K562 (cell line): ENCODE data around the gene RSPRY1. TPM values are rescaled to one million over a fixed set of nuclear protein-coding genes. Genes with fewer than 3 reads are reported as not detected.

Source experiments
- ATAC-seq: fragments of 200-7000 bp; cut with Tn5 transposase; 3 replicates; pipeline ENCODE4 v1.9.1; 2020; ENCODE audit warnings: moderate library complexity
- BruUV-seq: library from RNA; stranded (reverse); fragments of 400-500 nt; replicated peaks from 2 replicates; lab custom pipeline; 2021; lab: Mats Ljungman, UMichigan
- CTCF ChIA-PET: fragments of 300-600 bp; formaldehyde crosslinking; extraction: SDS; loops from one replicate; lab custom pipeline; 2021; ENCODE audit warnings: low intra/inter-chr PET ratio; lab: Yijun Ruan, JAX
- POLR2A ChIA-PET: fragments of 300-600, 350-650 bp; sonication (Branson Sonifier 250); formaldehyde crosslinking; extraction: SDS; loops from one replicate; lab custom pipeline; 2021; ENCODE audit warnings: antibody characterized with exemption, inconsistent platforms; lab: Yijun Ruan, JAX
- DNase-seq, 4 experiments: peaks; one replicate each; pipeline versions ENCODE4 v3.0.0 to v3.0.0-alpha.2; 2011 to 2018; ENCODE audit warnings: low spot score in 3 of 4, mixed read lengths in 3 of 4; ENCODE audit errors: extremely low read depth in 1 of 4
- FAIRE-seq: peaks from 2 replicates; lab custom pipeline; 2011; peaks lifted over from hg19 to GRCh38; lab: Jason Lieb, UNC
- H2AFZ ChIP-seq: 2 replicates; pipeline ENCODE4 v1.6.0; 2011; ENCODE audit warnings: low read depth, low read length, control low read depth, inconsistent platforms
- H3K27ac ChIP-seq: fragments of 200-600 bp; 3 replicates; pipeline ENCODE4 v1.8.0; 2011; ENCODE audit warnings: low read depth, mild to moderate bottlenecking, control low read depth, inconsistent platforms, low read length, moderate library complexity, mixed read lengths; ENCODE audit errors: extremely low read depth
- H3K27me3 ChIP-seq, 2 experiments: fragments of 300-600 bp in 1 of 2; 2 replicates in 1 of 2; 3 replicates in 1 of 2; pipeline versions ENCODE4 v1.6.0 to v1.8.0; 2011; ENCODE audit warnings: inconsistent platforms in 2 of 2, low read length in 2 of 2, mild to moderate bottlenecking in 1 of 2, mixed read lengths in 1 of 2, moderate library complexity in 1 of 2; ENCODE audit not compliant: control insufficient read depth in 2 of 2, insufficient read depth in 2 of 2
- H3K36me3 ChIP-seq: fragments of 300-600 bp; 3 replicates; pipeline ENCODE4 v1.8.0; 2011; ENCODE audit warnings: mild to moderate bottlenecking, low read length, inconsistent platforms; ENCODE audit not compliant: control insufficient read depth, insufficient read depth
- H3K4me1 ChIP-seq, 2 experiments: fragments of 200-600 bp in 1 of 2; replicated peaks in 1 of 2; 2 replicates in 1 of 2; 3 replicates in 1 of 2; pipeline versions ENCODE4 v1.5.1 to v1.8.0; 2011; ENCODE audit warnings: inconsistent platforms in 2 of 2, low read length in 2 of 2, mild to moderate bottlenecking in 1 of 2, mixed read lengths in 1 of 2, moderate library complexity in 1 of 2; ENCODE audit not compliant: control insufficient read depth in 2 of 2, insufficient read depth in 2 of 2
- H3K4me2 ChIP-seq: 2 replicates; pipeline ENCODE4 v1.6.1; 2011; ENCODE audit warnings: low read length, control low read depth, inconsistent platforms, mixed read lengths; ENCODE audit not compliant: insufficient read depth
- H3K4me3 ChIP-seq: fragments of 200-600 bp; sonication (generic), shearing (Covaris generic); 2 replicates; pipeline ENCODE4 v1.5.1; 2016; ENCODE audit warnings: control low read depth, inconsistent platforms
- H3K79me2 ChIP-seq: fragments of 200-600 bp; 3 replicates; pipeline ENCODE4 v1.8.0; 2011; ENCODE audit warnings: low read length, inconsistent platforms; ENCODE audit not compliant: control insufficient read depth, insufficient read depth
- H3K9ac ChIP-seq, 2 experiments: 2 replicates each; pipeline versions ENCODE4 v1.6.0 to v1.6.1; 2011; ENCODE audit warnings: low read depth in 2 of 2, low read length in 2 of 2, control low read depth in 1 of 2, inconsistent platforms in 1 of 2, mild to moderate bottlenecking in 1 of 2, mixed read lengths in 1 of 2; ENCODE audit not compliant: insufficient read depth in 1 of 2
- H3K9me1 ChIP-seq: one replicate; pipeline ENCODE4 v1.6.0; 2011; ENCODE audit warnings: inconsistent platforms, mild to moderate bottlenecking, low read length, moderate library complexity; ENCODE audit not compliant: control insufficient read depth, insufficient read depth
- H3K9me3 ChIP-seq: replicated peaks from 2 replicates; pipeline ENCODE4 v1.5.1; 2011; ENCODE audit warnings: low read depth, low read length, inconsistent platforms; ENCODE audit not compliant: control insufficient read depth, insufficient read depth
- H4K20me1 ChIP-seq: replicated peaks from 2 replicates; pipeline ENCODE4 v1.6.1; 2011; ENCODE audit warnings: low read length, inconsistent platforms, mixed read lengths; ENCODE audit not compliant: control insufficient read depth, insufficient read depth
- C11orf30 ChIP-seq: fragments of 450-650 bp; IDR thresholded peaks from 2 replicates; pipeline ENCODE4 v1.6.1; 2016; ENCODE audit warnings: low read depth, mild to moderate bottlenecking
- CBFA2T3 ChIP-seq: fragments of 450-650 bp; IDR thresholded peaks from 2 replicates; pipeline ENCODE4 v1.6.1; 2017
- CEBPG ChIP-seq, 3 experiments: fragments of 200-800 bp in 1 of 3; sonication (Bioruptor generic) in 1 of 3; sonication (generic) in 1 of 3; formaldehyde crosslinking in 1 of 3; IDR thresholded peaks in 2 of 3; conservative IDR thresholded peaks in 1 of 3; 2 replicates each; pipeline versions ENCODE4 v1.6.1 to v1.8.0; 2016 to 2022; ENCODE audit warnings: missing compliant biosample characterization in 2 of 3, missing genetic modification characterization in 2 of 3, mild to moderate bottlenecking in 1 of 3, missing genetic modification reagents in 1 of 3
- CHD1 ChIP-seq: fragments of 200-600 bp; sonication (generic); IDR thresholded peaks from one replicate; pipeline ENCODE4 v1.6.1; 2012; ENCODE audit warnings: mild to moderate bottlenecking, moderate library complexity, low read length, inconsistent platforms
- ERF ChIP-seq: fragments of 450-650 bp; formaldehyde crosslinking; IDR thresholded peaks from 2 replicates; pipeline ENCODE4 v1.4.0; 2020; ENCODE audit warnings: mild to moderate bottlenecking, mixed read lengths
- EWSR1 ChIP-seq: fragments of 450-650 bp; IDR thresholded peaks from 2 replicates; pipeline ENCODE4 v1.6.1; 2018; ENCODE audit warnings: borderline replicate concordance, mild to moderate bottlenecking, low read depth, moderate library complexity; ENCODE audit not compliant: partially characterized antibody
- FOXK1 ChIP-seq: sonication (generic); formaldehyde crosslinking; IDR thresholded peaks from 2 replicates; pipeline ENCODE4 v1.8.0; 2022; ENCODE audit warnings: missing genetic modification reagents, mild to moderate bottlenecking, borderline replicate concordance
- FOXP1 ChIP-seq: sonication (generic); formaldehyde crosslinking; IDR thresholded peaks from 2 replicates; pipeline ENCODE4 v1.8.0; 2022; ENCODE audit warnings: mild to moderate bottlenecking, missing genetic modification reagents
- GTF2E2 ChIP-seq: fragments of 200-800 bp; sonication (Bioruptor generic); IDR thresholded peaks from 2 replicates; pipeline ENCODE4 v1.6.1; 2016; ENCODE audit warnings: missing genetic modification characterization, missing compliant biosample characterization
- HDAC6 ChIP-seq: IDR thresholded peaks from 2 replicates; pipeline ENCODE4 v1.6.1; 2012; ENCODE audit warnings: low read depth, mild to moderate bottlenecking, control low read depth, inconsistent platforms, low read length, moderate library complexity
- HMGN3 ChIP-seq: IDR thresholded peaks from 2 replicates; pipeline ENCODE4 v1.6.1; 2011; ENCODE audit warnings: borderline replicate concordance, low read depth, mild to moderate bottlenecking, mixed read lengths, low read length; ENCODE audit not compliant: insufficient read length; ENCODE audit errors: extremely low read depth
- MAFG ChIP-seq: fragments of 450-650 bp; conservative IDR thresholded peaks from 2 replicates; pipeline ENCODE4 v1.6.1; 2016; ENCODE audit warnings: missing genetic modification characterization, missing compliant biosample characterization
- MAFK ChIP-seq: IDR thresholded peaks from 2 replicates; pipeline ENCODE4 v1.6.1; 2011; ENCODE audit warnings: low read length, improper control_type of control experiment
- SMAD3 ChIP-seq: fragments of 450-650 bp; formaldehyde crosslinking; conservative IDR thresholded peaks from 2 replicates; pipeline ENCODE4 v1.4.0; 2020; ENCODE audit warnings: mild to moderate bottlenecking
- TCF3 ChIP-seq: sonication (generic); formaldehyde crosslinking; IDR thresholded peaks from 2 replicates; pipeline ENCODE4 v1.4.0; 2020; ENCODE audit warnings: mild to moderate bottlenecking, missing genetic modification reagents
- TCF7 ChIP-seq: sonication (generic); IDR thresholded peaks from 2 replicates; pipeline ENCODE4 v1.6.1; 2016; ENCODE audit warnings: antibody characterized with exemption, borderline replicate concordance
- TEAD2 ChIP-seq: fragments of 450-650 bp; IDR thresholded peaks from 2 replicates; pipeline ENCODE4 v1.6.1; 2016; ENCODE audit warnings: missing genetic modification characterization, control low read depth, missing compliant biosample characterization
- TSC22D4 ChIP-seq: fragments of 450-650 bp; IDR thresholded peaks from 2 replicates; pipeline ENCODE4 v1.6.1; 2016; ENCODE audit warnings: missing genetic modification characterization, missing biosample characterization, control low read depth
- ZFPM2 ChIP-seq: fragments of 250-450 bp; sonication (Bioruptor Pico); IDR thresholded peaks from 2 replicates; pipeline ENCODE4 v1.5.1; 2022; ENCODE audit warnings: mild to moderate bottlenecking
- ZNF146 ChIP-seq: IDR thresholded peaks from one replicate; pipeline ENCODE4 v1.6.1; 2018; ENCODE audit warnings: missing compliant biosample characterization; ENCODE audit not compliant: unreplicated experiment
- ZNF282 ChIP-seq: sonication (generic); formaldehyde crosslinking; IDR thresholded peaks from 2 replicates; pipeline ENCODE4 v1.8.1; 2023; ENCODE audit warnings: missing genetic modification reagents
- ZNF316 ChIP-seq: fragments of 450-650 bp; IDR thresholded peaks from 2 replicates; pipeline ENCODE4 v1.6.1; 2016
- ZNF436 ChIP-seq: fragments of 250-450, 450-650 bp; sonication (Bioruptor Pico); formaldehyde crosslinking; IDR thresholded peaks from 2 replicates; pipeline ENCODE4 v1.7.0; 2020; ENCODE audit warnings: mild to moderate bottlenecking
- ZNF695 ChIP-seq: fragments of 450-650 bp; formaldehyde crosslinking; IDR thresholded peaks from 2 replicates; pipeline ENCODE4 v1.4.0; 2020; ENCODE audit warnings: mild to moderate bottlenecking, moderate library complexity
- ZNF717 ChIP-seq: fragments of 250-450 bp; sonication (Bioruptor Pico); IDR thresholded peaks from 2 replicates; pipeline ENCODE4 v1.5.0; 2021
- whole genome bisulfite sequencing: fragments of 100-300 bp; shearing (Covaris generic); methylation state at CpG from one replicate; pipeline ENCODE4 v1.1.6; 2016; ENCODE audit warnings: low coverage, mixed read lengths; ENCODE audit not compliant: insufficient coverage; ENCODE audit errors: missing lambda C conversion rate; 5-methylcytosine and 5-hydroxymethylcytosine counted together
- in situ Hi-C: fragments of 300-500 bp; cut with MboI; formaldehyde crosslinking; loops from 4 replicates; pipeline ENCODE4 v1.15.0; 2018; ENCODE audit warnings: inconsistent platforms, mixed read lengths
- intact Hi-C: fragments of 100-400 bp; cut with micrococcal nuclease; formaldehyde crosslinking; loops from 2 replicates; pipeline ENCODE4 v1.14.2; 2022
- polyA plus RNA-seq, 8 experiments: library from polyadenylated mRNA; depleted of rRNA in 4 of 8; stranded (reverse) in 5 of 8; unstranded in 3 of 8; fragments of >200 nt; fragmentation: Nextera tagmentation in 2 of 8; fragmentation: Illumina TruSeq in 1 of 8; extraction: Ambion mirVana in 2 of 8; extraction: Trizol in 1 of 8; gene quantifications; 2 replicates each; pipeline versions ENCODE4 v1.2.1 to v1.2.3, GENCODE V29; 2011 to 2014; ENCODE audit warnings: inconsistent platforms in 1 of 8, missing spikeins in 1 of 8
- total RNA-seq, 7 experiments: library from RNA; depleted of rRNA in 6 of 7; stranded (reverse); fragments of >200 nt in 6 of 7; fragmentation: Illumina TruSeq in 2 of 7; extraction: Trizol in 2 of 7; gene quantifications; 2 replicates each; pipeline versions ENCODE4 v1.2.1 to v1.2.3, GENCODE V29; 2011 to 2021; ENCODE audit warnings: low replicate concordance in 1 of 7
- TF ChIP-seq, protein P1 (sequence below), 2 experiments: fragments of 250-450 bp in 1 of 2; fragments of 450-650 bp in 1 of 2; sonication (Bioruptor Pico) in 1 of 2; IDR thresholded peaks; 2 replicates each; pipeline versions ENCODE4 v1.6.1 to v1.8.0; 2016 to 2021; ENCODE audit warnings: mild to moderate bottlenecking in 2 of 2, moderate library complexity in 2 of 2, missing compliant biosample characterization in 1 of 2, missing genetic modification characterization in 1 of 2

Gene RSPRY1
- total and polyA plus RNA-seq, 9 of the 15 experiments (the other 6 are each of a cell fraction or from before 2014, with no cell fraction given): 10.2 to 27.8 (median 20.8) TPM

DNA sequence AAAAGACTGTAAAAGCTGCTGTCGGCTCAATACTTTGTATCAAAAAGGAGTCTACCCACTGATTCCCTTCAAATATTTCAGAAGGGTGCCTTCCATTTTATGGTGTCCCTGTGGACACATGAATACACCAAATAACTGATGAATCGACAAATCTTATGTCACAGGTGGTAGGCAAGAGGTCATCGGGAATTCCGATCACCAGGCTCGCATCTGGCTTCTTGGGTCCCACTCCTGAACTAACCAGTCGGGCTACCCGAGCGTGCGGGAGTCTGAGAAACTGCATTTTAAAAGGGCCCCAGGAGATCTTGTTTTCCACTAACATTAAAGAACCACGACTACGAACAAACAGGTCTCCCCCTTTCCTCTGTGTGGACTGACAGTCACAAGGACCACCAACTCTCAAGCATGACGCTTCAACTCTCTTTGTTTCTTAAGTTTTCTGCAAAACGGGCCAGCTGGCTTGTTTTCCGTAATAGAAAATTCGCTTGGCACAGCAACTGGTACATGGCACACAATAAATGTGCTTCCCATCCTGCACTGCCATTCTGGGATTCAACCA is 1.2 kb upstream of the RSPRY1 start:
- POLR2A ChIA-PET: interaction anchor here (0.6 to 1.2 kb wide), 3 partner anchors 16 to 143 kb away, joined by 3 to 6 read pairs (median 4); no protein-coding TSS in a partner anchor
- H3K9ac ChIP-seq: peak overlapping the region; percentile 91 to 97
- 6% methylated on average over 15 of the region's 15 CpGs for WGBS
- peaks cover 7% of the 10 kb centered on the region; the same call in 1 of the 3 replicates for H3K36me3 ChIP-seq
- CTCF ChIA-PET: no interaction called here
- H3K27me3 ChIP-seq: no peaks in the 10 kb centered on the region
- H3K9me3 ChIP-seq: no peaks in the 10 kb centered on the region
- no peak for ATAC-seq
- H2AFZ ChIP-seq: peak overlapping the region; percentile 83
- DNase-seq: peak in 1 of 4 experiments; percentile 51
- in situ Hi-C loops: no loop called here
- FAIRE-seq: no peak
- intact Hi-C loops: no loop called here
- H3K9me1 ChIP-seq: no peaks in the 10 kb centered on the region
- H3K4me2 ChIP-seq: peak overlapping the region; percentile 84
- no peaks in the 10 kb centered on the region for H4K20me1 ChIP-seq
- BruUV-seq: no TSS peak
- H3K79me2 ChIP-seq: peaks cover 93% of the 10 kb centered on the region
- peak overlapping the region; percentile 93 for H3K27ac ChIP-seq
- peak overlapping the region; percentile 94 for H3K4me3 ChIP-seq
- H3K4me1 ChIP-seq: peaks cover 6 to 9% of the 10 kb centered on the region in 2 experiments
- TF ChIP-seq MAFK: peak; percentile 37; the same call in 1 of the 2 replicates
- TF ChIP-seq SMAD3: no peak
- no peak for TF ChIP-seq HMGN3
- no peak for TF ChIP-seq TEAD2 (tag)
- no peak for TF ChIP-seq ZNF695 (CRISPR knock-in tag)
- no peak for TF ChIP-seq EWSR1
- TF ChIP-seq FOXK1 (CRISPR knock-in tag): no peak
- TF ChIP-seq, protein P1, sequence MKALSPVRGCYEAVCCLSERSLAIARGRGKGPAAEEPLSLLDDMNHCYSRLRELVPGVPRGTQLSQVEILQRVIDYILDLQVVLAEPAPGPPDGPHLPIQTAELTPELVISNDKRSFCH (CRISPR knock-in tag; IDR thresholded peaks at IDR 0.05): no peak
- TF ChIP-seq, protein P1 (tag; IDR thresholded peaks at IDR 0.05): no peak
- TF ChIP-seq ERF (CRISPR knock-in tag): no peak
- no peak for TF ChIP-seq HDAC6
- TF ChIP-seq ZNF146 (CRISPR knock-in tag): no peak
- TF ChIP-seq TCF7: no peak
- peak; percentile 87 for TF ChIP-seq C11orf30
- no peak for TF ChIP-seq CBFA2T3
- no peak for TF ChIP-seq ZNF282
- TF ChIP-seq MAFG (tag): peak; percentile 77
- TF ChIP-seq TCF3 (CRISPR knock-in tag): no peak
- no peak for TF ChIP-seq ZFPM2 (CRISPR knock-in tag)
- TF ChIP-seq CHD1: peak; percentile 57
- TF ChIP-seq GTF2E2 (tag): 0 out of 2 replicates have a peak, but pooled peaks have one; percentile 2
- TF ChIP-seq ZNF316: peak; percentile 94
- TF ChIP-seq ZNF717 (CRISPR knock-in tag): no peak
- TF ChIP-seq FOXP1 (CRISPR knock-in tag): 0 out of 2 replicates have a peak, but pooled peaks have one; percentile 18
- no peak for TF ChIP-seq ZNF436 (CRISPR knock-in tag)
- TF ChIP-seq TSC22D4: no peak
- TF ChIP-seq CEBPG (CRISPR knock-in tag; IDR thresholded peaks at IDR 0.05): no peak
- no peak for TF ChIP-seq CEBPG (tag; conservative IDR thresholded peaks at IDR 0.05 in 1 of 2, IDR thresholded peaks at IDR 0.05 in 1 of 2)
